Naive thymus-derived CD4-positive, alpha-beta T cell (primary cell): ENCODE data around the gene NTMT1. TPM values are rescaled to one million over a fixed set of nuclear protein-coding genes. Genes with fewer than 3 reads are reported as not detected.

ENCODE experiments used
- ATAC-seq: fragments of 150-1000 bp; cut with Tn5 transposase; 2 replicates; pipeline ENCODE4 v1.10.0; 2021; ENCODE audit warnings: mild to moderate bottlenecking, moderate library complexity
- CTCF ChIA-PET: fragments of 350-600 bp; sonication (Branson Sonifier 250); formaldehyde crosslinking; loops from one replicate; lab custom pipeline; 2021; ENCODE audit warnings: antibody characterized with exemption; lab: Charles Lee
- POLR2A ChIA-PET: fragments of 350-600 bp; sonication (Branson Sonifier 250); formaldehyde crosslinking; loops from one replicate; lab custom pipeline; 2021; ENCODE audit warnings: antibody characterized with exemption, inconsistent platforms; lab: Charles Lee
- DNase-seq, 9 donors: peaks; one replicate each; pipeline versions ENCODE4 v3.0.0 to v3.0.0-alpha.2; 2020 to 2022; ENCODE audit warnings: mixed read lengths in 1 of 9
- H3K27ac ChIP-seq: one replicate; pipeline ENCODE4 v1.7.0; 2013; ENCODE audit warnings: mild to moderate bottlenecking, low read depth, low read length, moderate library complexity
- H3K27me3 ChIP-seq, 2 donors: one replicate each; pipeline ENCODE4 v1.7.0; 2013; ENCODE audit warnings: low read length in 2 of 2, mild to moderate bottlenecking in 2 of 2, moderate library complexity in 2 of 2; ENCODE audit not compliant: control insufficient read depth in 2 of 2, insufficient read depth in 2 of 2
- H3K36me3 ChIP-seq, 3 experiments: 1 replicate in 2 of 3; 2 replicates in 1 of 3; pipeline ENCODE4 v1.7.0; 2013; ENCODE audit warnings: low read length in 3 of 3, mild to moderate bottlenecking in 3 of 3, moderate library complexity in 1 of 3; ENCODE audit not compliant: insufficient read depth in 3 of 3, control insufficient read depth in 2 of 3
- H3K4me1 ChIP-seq, 2 donors: one replicate each; pipeline ENCODE4 v1.7.0; 2013; ENCODE audit warnings: low read length in 2 of 2, mild to moderate bottlenecking in 2 of 2, moderate library complexity in 1 of 2; ENCODE audit not compliant: control insufficient read depth in 2 of 2, insufficient read depth in 2 of 2
- H3K4me3 ChIP-seq: 2 replicates; pipeline ENCODE4 v1.7.0; 2013; ENCODE audit warnings: mild to moderate bottlenecking, low read length
- H3K9me3 ChIP-seq, 3 experiments: 1 replicate in 2 of 3; 2 replicates in 1 of 3; pipeline ENCODE4 v1.7.0; 2013; ENCODE audit warnings: low read length in 3 of 3; ENCODE audit not compliant: control insufficient read depth in 2 of 3
- H3K27ac Mint-ChIP-seq, 9 donors: one replicate each; pipeline ENCODE4 v1.8.0; 2020 to 2022; ENCODE audit warnings: mixed read lengths in 9 of 9, mild to moderate bottlenecking in 8 of 9, moderate library complexity in 5 of 9, inconsistent platforms in 2 of 9
- H3K27me3 Mint-ChIP-seq, 5 donors: one replicate each; pipeline ENCODE4 v1.8.0; 2021 to 2022; ENCODE audit warnings: mixed read lengths in 5 of 5, mild to moderate bottlenecking in 1 of 5
- H3K36me3 Mint-ChIP-seq, 5 donors: one replicate each; pipeline ENCODE4 v1.8.0; 2020 to 2022; ENCODE audit warnings: mixed read lengths in 5 of 5, mild to moderate bottlenecking in 3 of 5, inconsistent platforms in 1 of 5
- H3K4me1 Mint-ChIP-seq, 7 donors: one replicate each; pipeline ENCODE4 v1.8.0; 2020 to 2022; ENCODE audit warnings: mixed read lengths in 7 of 7, mild to moderate bottlenecking in 3 of 7, inconsistent platforms in 1 of 7
- H3K4me3 Mint-ChIP-seq, 10 donors: one replicate each; pipeline ENCODE4 v1.8.0; 2020 to 2022; ENCODE audit warnings: mild to moderate bottlenecking in 10 of 10, mixed read lengths in 10 of 10, moderate library complexity in 6 of 10, inconsistent platforms in 2 of 10
- H3K9me3 Mint-ChIP-seq, 11 donors: one replicate each; pipeline ENCODE4 v1.8.0; 2020 to 2022; ENCODE audit warnings: mixed read lengths in 11 of 11, mild to moderate bottlenecking in 4 of 11, inconsistent platforms in 1 of 11, moderate library complexity in 1 of 11
- intact Hi-C, 2 donors: fragments of 100-400 bp; cut with micrococcal nuclease; formaldehyde crosslinking; loops; one replicate each; pipeline ENCODE4 v1.15.1; 2023
- polyA plus RNA-seq, 2 donors: library from polyadenylated mRNA; unstranded; fragments of 300-500 nt; fragmentation: Illumina TruSeq; gene quantifications; one replicate each; pipeline ENCODE4 v1.2.3, GENCODE V29; 2021
- total RNA-seq, 6 experiments: library from RNA in 5 of 6; stranded (reverse) in 5 of 6; gene quantifications; 1 replicate in 5 of 6; 2 replicates in 1 of 6; pipeline ENCODE4 v1.2.3 and lab custom pipeline; 2021 to 2026

NTMT1 gene
- total and polyA plus RNA-seq, 7 experiments from 2014 or later, result 31.0 to 58.9 (median 43.7) TPM

- Histone ChIP-seq H3K36me3 (no peaks in the 10 kb centered on the region), H3K27ac (no peak overlapping the region), H3K4me3 (no peak overlapping the region), H3K27me3 (peaks cover 0 to 14% of the 10 kb centered on the region in 2 donors), H3K4me1 (peaks cover 0 to 5% of the 10 kb centered on the region in 2 donors), H3K9me3 (no peaks in the 10 kb centered on the region)
- Mint-ChIP-seq H3K4me1 (peaks cover 0 to 15% (median 14%) of the 10 kb centered on the region in 7 donors), H3K27ac (peak overlapping the region in 2 of 9 donors; percentile 0 to 51), H3K4me3 (no peak overlapping the region), H3K27me3 (peaks cover 17 to 41% (median 22%) of the 10 kb centered on the region in 5 donors), H3K9me3 (peaks cover 0 to 3% (median 0%) of the 10 kb centered on the region in 11 donors), H3K36me3 (peaks cover 0 to 6% (median 0%) of the 10 kb centered on the region in 5 donors)
- ChIA-PET CTCF (interaction anchor here (1.3 kb wide), 1 partner anchor 20 kb away, joined by 3 read pairs; no protein-coding TSS in a partner anchor), POLR2A (no interaction called here)
- intact Hi-C loops, result no loop called here
- DNase-seq, result no peak
- peak; percentile 51 for ATAC-seq
Observed at GRCh38 chr9:129617167-129617566, 8.8 kb upstream of the NTMT1 start.

- H3K27ac Mint-ChIP-seq, result no peak overlapping the region
- no peaks in the 10 kb centered on the region for H3K9me3 ChIP-seq
- H3K4me3 ChIP-seq, result no peak overlapping the region
- DNase-seq (no peak), ATAC-seq (peak; percentile 16)
- ChIA-PET POLR2A (interaction anchor here (0.8 to 1.5 kb wide), 4 partner anchors 442 to 487 kb away, joined by 3 to 7 read pairs (median 3); partner anchors contain the start of gene IER5L), CTCF (interaction anchor here (0.6 to 1.4 kb wide), 5 partner anchors 9 to 538 kb away, joined by 3 to 6 read pairs (median 4); no protein-coding TSS in a partner anchor)
- peaks cover 5 to 16% of the 10 kb centered on the region in 2 donors for H3K4me1 ChIP-seq
- no peak overlapping the region for H3K27ac ChIP-seq
- H3K9me3 Mint-ChIP-seq, result peaks cover 0 to 5% (median 0%) of the 10 kb centered on the region in 11 donors
- intact Hi-C loops, result loop anchor here in 1 of 2 donors (10.0 kb wide), 1 partner anchor 245 kb away; no protein-coding TSS in a partner anchor
- H3K4me3 Mint-ChIP-seq, result peak overlapping the region in 6 of 10 donors; percentile 17 to 61 (median 40)
- peaks cover 0 to 14% of the 10 kb centered on the region in 2 donors for H3K27me3 ChIP-seq
- H3K27me3 Mint-ChIP-seq, result peaks cover 17 to 39% (median 22%) of the 10 kb centered on the region in 5 donors
- H3K36me3 Mint-ChIP-seq, result peaks cover 0 to 6% (median 0%) of the 10 kb centered on the region in 5 donors
- peaks cover 5 to 26% (median 25%) of the 10 kb centered on the region in 7 donors for H3K4me1 Mint-ChIP-seq
- H3K36me3 ChIP-seq, result no peaks in the 10 kb centered on the region
Observed at GRCh38 chr9:129619787-129620668, 5.9 kb upstream of the NTMT1 start.

DNA sequence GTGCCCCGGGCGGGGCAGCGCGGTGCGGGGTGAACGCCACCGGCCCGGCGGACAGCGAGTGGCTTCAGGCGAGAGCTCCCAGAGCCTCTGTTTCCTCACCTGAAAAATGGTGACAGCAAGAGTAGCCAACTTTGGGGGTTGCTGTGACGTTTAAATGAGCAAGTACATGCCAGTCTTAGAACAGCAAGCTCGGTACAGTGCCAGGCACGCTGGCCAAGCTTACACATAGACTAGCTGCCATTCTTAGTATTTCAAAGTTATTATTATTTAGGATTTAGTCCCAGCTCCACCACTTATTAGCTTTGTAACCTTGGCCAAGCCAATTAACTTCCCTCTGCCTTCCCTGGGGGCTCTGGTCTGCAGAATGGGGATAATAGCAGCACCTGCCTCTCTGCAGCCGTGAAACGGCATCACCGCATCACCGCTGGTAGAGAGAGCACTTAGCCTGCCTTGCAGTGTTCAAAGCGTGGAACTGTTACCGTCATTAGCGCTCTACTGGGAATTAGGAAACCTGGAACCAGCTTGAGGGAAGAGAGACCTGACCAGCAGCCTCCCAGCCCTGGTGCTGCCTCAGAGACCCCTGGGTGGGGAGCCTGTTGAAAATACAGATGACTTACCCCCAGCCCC, 5.2 kb upstream of the NTMT1 start, which contains the start of gene C9orf50:
C9orf50 (minus strand) TSS at position 433 of the 627 bp plus-strand sequence. CDS start 527 bp downstream, outside the sequence.
- peaks cover 0 to 14% of the 10 kb centered on the region in 2 donors for H3K27me3 ChIP-seq
- H3K4me3 ChIP-seq, result no peak within 1 kb of the TSS
- POLR2A ChIA-PET, result interaction anchor here (0.8 to 1.5 kb wide), 4 partner anchors 443 to 487 kb away, joined by 3 to 7 read pairs (median 3); partner anchors contain the start of gene IER5L
- intact Hi-C loops, result loop anchor here in 1 of 2 donors (10.0 kb wide), 1 partner anchor 244 kb away; no protein-coding TSS in a partner anchor
- peaks cover 5 to 32% (median 30%) of the 10 kb centered on the region in 7 donors for H3K4me1 Mint-ChIP-seq
- H3K27ac Mint-ChIP-seq, result peak within 1 kb of the TSS in 4 of 9 donors; percentile 4 to 38 (median 34)
- peaks cover 5 to 22% of the 10 kb centered on the region in 2 donors for H3K4me1 ChIP-seq
- ATAC-seq (no peak), DNase-seq (no peak)
- H3K4me3 Mint-ChIP-seq, result peak within 1 kb of the TSS; percentile 7 to 65 (median 46)
- H3K27me3 Mint-ChIP-seq, result peaks cover 17 to 39% (median 22%) of the 10 kb centered on the region in 5 donors
- CTCF ChIA-PET, result interaction anchor here (0.6 to 1.6 kb wide), 7 partner anchors 10 to 538 kb away, joined by 3 to 6 read pairs (median 4); no protein-coding TSS in a partner anchor
- H3K36me3 ChIP-seq, result no peaks in the 10 kb centered on the region
- H3K9me3 Mint-ChIP-seq, result peaks cover 0 to 5% (median 0%) of the 10 kb centered on the region in 11 donors
- H3K27ac ChIP-seq, result no peak within 1 kb of the TSS
- H3K36me3 Mint-ChIP-seq, result peaks cover 0 to 6% (median 0%) of the 10 kb centered on the region in 5 donors
- H3K9me3 ChIP-seq, result no peaks in the 10 kb centered on the region

DNA sequence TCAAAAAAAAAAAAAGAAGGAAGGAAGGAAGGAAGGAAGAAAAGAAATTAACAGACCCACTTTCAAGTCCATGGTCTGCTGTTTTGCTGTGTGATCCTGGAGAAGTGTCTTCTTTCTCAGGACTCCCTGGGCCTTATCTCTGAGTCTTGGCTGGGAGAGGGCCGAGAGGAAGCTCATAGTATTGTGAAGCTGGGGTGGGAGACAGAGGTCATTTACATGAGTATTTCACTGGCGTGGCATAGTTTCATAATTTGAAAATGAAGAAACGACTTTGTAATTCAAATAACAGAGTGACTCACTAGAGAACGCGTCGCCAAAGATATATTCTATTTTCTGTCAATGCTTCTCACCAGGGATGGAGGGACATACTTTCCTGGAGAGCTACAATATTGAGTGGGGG, 2.6 kb upstream of the NTMT1 start:
- H3K4me3 Mint-ChIP-seq, result no peak overlapping the region
- no peak overlapping the region for H3K27ac ChIP-seq
- H3K27me3 ChIP-seq, result peaks cover 0 to 14% of the 10 kb centered on the region in 2 donors
- H3K27me3 Mint-ChIP-seq, result peaks cover 16 to 31% (median 22%) of the 10 kb centered on the region in 5 donors
- peaks cover 0 to 6% (median 0%) of the 10 kb centered on the region in 5 donors for H3K36me3 Mint-ChIP-seq
- ChIA-PET CTCF (interaction anchor here (1.1 to 4.8 kb wide), 10 partner anchors 9 to 492 kb away, joined by 3 to 58 read pairs (median 8); no protein-coding TSS in a partner anchor), POLR2A (interaction anchor here (1.0 to 5.6 kb wide), 3 partner anchors 12 to 485 kb away, joined by 5 to 35 read pairs (median 7); no protein-coding TSS in a partner anchor)
- peaks cover 0 to 5% (median 0%) of the 10 kb centered on the region in 11 donors for H3K9me3 Mint-ChIP-seq
- no peak overlapping the region for H3K4me3 ChIP-seq
- ATAC-seq (no peak), DNase-seq (no peak)
- H3K27ac Mint-ChIP-seq, result peak overlapping the region in 5 of 9 donors; percentile 8 to 69 (median 45)
- intact Hi-C loops, result loop anchor here in 1 of 2 donors (10.0 kb wide), 1 partner anchor 241 kb away; no protein-coding TSS in a partner anchor
- no peaks in the 10 kb centered on the region for H3K9me3 ChIP-seq
- peaks cover 21 to 48% (median 46%) of the 10 kb centered on the region in 7 donors for H3K4me1 Mint-ChIP-seq
- peaks cover 18 to 35% of the 10 kb centered on the region in 2 donors for H3K4me1 ChIP-seq
- H3K36me3 ChIP-seq, result peaks cover 0 to 6% (median 0%) of the 10 kb centered on the region in 3 experiments

- Histone ChIP-seq H3K27ac (peak overlapping the region; percentile 57), H3K4me3 (no peak overlapping the region), H3K9me3 (no peaks in the 10 kb centered on the region), H3K4me1 (peaks cover 25 to 41% of the 10 kb centered on the region in 2 donors), H3K36me3 (peaks cover 0 to 6% (median 0%) of the 10 kb centered on the region in 3 experiments), H3K27me3 (peaks cover 0 to 14% of the 10 kb centered on the region in 2 donors)
- Mint-ChIP-seq H3K4me3 (peak overlapping the region; percentile 74 to 95 (median 88)), H3K36me3 (peaks cover 0 to 1% (median 0%) of the 10 kb centered on the region in 5 donors), H3K27me3 (peaks cover 9 to 27% (median 17%) of the 10 kb centered on the region in 5 donors), H3K27ac (peak overlapping the region; percentile 77 to 99 (median 94)), H3K9me3 (peaks cover 0 to 4% (median 0%) of the 10 kb centered on the region in 11 donors), H3K4me1 (peaks cover 26 to 53% (median 48%) of the 10 kb centered on the region in 7 donors)
- intact Hi-C loops, result loop anchor here (1.0 to 10.0 kb wide), 4 partner anchors 13 to 485 kb away; no protein-coding TSS in a partner anchor
- peak; percentile 51 to 76 (median 61) for DNase-seq
- POLR2A ChIA-PET, result interaction anchor here (0.5 to 5.6 kb wide), 13 partner anchors 13 to 603 kb away, joined by 3 to 35 read pairs (median 5); partner anchors contain the start of genes ASB6, IER5L and PTPA
- CTCF ChIA-PET, result interaction anchor here (0.5 to 4.8 kb wide), 24 partner anchors 9 to 513 kb away, joined by 3 to 58 read pairs (median 4); partner anchors contain the start of gene PTPA
- ATAC-seq, result no peak
Observed at GRCh38 chr9:129624168-129624759, 1.7 kb upstream of the NTMT1 start.
